DMS79 (cell line): Measurements from ENCODE around the gene POLE.
"Not testable (repeated sequence)": the region's sequence is repeated elsewhere in the genome, so short reads cannot be mapped to it uniquely, and the experiment has no call there.

Experiments used
- DNase-seq: peaks from one replicate; lab custom pipeline; 2025; lab: John Stamatoyannopoulos, UW

The POLE gene

DNA sequence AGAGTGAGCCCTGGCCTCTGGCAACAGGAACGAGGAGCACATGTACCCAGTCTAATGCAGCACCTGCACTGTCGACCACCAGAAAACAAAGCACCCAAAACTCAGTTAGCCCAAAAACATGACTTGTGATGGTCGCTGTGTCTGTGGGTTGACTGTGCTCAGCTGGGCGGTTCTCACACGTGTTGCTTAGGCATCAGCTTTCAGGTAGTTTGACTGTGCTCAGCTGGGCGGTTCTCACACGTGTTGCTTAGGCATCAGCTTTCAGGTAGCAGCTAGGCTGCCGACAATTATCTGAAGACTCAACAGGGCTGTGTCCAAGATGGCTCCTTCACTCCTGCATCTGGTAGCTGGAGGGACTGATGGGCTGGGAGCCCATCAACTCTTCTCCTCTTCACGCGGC lies 75.5 kb downstream of the POLE start:
- DNase-seq, result no peak

DNA sequence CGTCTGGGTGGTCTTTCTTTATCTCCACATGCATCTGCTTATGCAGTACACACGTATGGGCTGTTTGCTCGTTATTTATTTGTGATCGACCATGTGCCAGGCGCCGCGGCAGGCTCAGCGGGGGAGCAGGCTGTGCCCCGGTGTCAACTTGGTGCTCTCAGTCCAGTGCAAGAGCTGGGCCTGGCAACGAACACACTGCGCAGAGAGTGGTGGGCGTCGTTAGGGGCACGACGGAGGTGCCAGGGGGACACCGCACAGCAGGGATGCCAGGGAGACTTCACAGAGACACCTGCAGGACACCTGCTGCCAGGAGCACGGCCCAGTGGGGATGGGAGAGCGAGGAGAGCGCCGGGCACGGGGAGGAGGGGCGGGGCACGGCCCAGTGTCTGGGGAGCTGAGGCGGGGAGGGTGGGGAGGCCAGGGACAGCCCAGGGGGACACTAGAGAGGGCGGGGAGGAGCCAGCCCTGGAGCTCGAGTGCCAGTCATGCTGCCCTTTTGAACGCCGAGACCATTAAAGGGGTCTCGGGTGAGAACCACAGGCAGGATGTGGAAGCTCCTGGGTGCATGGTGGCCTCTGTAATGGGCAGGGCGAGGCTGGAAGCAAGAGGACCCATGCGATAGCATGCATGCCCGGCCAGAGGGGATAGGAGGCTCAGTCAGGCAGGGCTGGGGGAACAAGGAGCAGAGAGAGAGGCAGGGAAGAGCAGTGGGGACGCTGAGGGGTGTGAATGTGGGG lies 76.1 kb downstream of the POLE start:
- DNase-seq, result no peak

DNA sequence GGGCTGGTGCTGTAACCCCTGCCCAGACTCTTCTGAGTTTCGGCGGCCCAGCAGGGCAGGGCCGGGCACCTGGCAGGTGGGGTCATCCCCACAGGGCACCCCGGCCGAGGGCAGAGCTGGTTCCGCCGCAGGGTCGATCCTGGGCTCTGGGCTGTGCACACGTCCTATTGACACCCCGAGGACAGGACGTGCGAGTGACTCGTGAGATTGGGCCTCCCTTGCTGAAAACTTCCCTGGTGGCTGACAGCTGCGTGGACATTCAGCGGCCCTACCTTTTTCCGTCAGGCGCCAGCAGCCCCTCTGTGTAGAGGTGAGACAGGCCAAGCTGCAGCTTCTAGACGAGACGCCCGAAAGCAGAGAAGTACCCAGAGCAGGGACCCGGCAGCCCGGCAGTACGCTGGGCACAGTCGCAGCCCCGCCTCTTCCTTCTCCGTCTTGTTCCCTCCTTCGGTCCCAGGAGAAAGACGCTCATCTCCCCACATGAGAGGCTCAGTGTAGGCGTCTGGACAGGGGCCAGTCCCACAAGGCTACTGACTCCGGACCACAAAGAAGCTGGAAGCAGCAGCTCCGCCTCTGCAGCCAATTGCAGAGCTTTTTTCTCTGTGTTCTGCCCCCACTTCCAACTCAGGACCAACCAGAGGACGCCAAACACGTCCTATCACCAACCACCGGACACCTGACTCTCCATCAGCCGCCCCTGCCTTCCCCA lies 76.9 kb downstream of the POLE start, which contains the start of gene LRCOL1:
TSS of gene LRCOL1 (minus strand) at position 532 of the 709 bp plus-strand sequence. CDS start 4,331 bp downstream, outside the sequence.
- peak; percentile 88 for DNase-seq

DNA sequence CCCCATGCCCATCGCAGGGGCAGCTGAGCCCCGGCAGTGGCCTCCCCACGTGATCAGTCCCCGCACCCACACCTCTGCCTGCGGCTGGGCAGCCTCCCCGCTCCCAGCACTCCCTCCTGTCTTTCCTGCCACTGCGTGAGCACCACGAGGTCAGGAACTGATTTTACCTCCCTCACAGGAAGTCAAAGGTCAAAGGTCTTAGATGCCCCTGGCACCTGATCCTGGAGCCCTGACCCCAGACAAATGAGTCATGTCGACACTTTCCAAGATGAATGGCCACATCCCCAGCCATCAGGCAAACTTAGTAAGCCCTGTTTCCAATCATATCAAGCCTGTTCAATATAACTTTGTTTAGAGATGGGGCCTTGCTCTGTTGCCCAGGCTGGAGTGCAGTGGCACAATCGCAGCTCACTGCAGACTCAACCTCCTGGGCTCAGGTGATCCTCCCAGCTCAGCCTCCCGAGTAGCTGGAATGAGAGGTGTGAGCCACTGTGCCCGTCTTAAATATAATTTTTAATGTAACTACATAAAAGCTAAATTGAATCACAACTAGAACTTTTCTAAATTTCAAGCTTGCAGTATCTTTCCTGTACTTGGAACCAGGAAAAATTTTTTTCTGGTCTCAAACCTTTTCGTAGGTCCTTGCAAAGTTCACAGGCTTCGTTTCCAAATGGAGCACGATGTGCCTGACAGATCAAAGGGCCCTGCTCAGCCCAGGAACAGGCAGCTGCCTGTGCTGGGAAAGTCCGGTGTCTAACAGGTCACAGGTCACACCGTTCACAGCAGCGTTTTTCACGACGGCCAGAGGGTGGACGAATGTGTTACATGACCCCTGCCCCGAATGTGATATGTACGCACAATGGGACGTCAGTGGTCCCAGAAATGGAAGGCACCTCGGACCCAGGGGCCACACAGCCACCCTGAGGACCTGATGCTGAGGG lies 78.6 kb downstream of the POLE start:
- no peak for DNase-seq

DNA sequence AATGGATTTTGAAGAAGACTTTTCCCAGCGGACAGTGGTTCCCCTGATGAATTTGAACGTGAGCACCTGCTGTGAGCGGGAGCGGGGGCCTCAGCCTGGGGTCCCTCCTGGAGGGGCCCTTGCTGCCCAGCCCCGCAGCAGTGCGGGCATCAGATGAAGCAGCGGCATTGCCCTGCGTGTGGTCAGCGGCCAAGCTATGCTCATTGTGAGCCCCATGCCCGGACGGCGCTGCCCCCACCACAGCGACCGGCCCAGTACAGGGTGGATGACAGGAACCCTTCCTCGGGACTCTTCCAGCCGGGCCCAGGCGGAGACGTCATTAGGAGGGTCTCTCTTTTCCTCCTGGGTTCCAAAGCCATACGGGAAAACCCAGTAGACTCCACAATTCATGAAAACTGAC lies 80.2 kb downstream of the POLE start:
- no peak for DNase-seq

DNA sequence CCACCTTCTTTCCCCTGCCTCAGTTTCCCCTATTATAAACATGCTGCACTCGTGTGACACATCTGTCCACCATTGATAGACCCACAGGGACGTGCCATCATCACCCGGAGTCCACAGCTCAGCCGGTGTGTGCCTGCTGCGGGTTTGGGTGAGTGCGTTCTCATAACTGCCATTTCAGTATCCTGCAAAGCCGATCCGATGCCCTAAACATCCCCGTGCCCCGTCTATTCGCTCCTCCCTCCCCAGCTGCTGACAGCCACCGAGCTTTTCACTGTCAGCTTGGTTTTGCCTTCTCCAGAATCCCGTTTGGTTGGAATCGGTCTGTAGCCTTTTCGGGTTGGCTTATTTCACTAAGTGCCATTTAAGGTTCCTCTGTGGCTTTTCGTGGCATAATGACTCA lies 80.7 kb downstream of the POLE start:
- no peak for DNase-seq

DNA sequence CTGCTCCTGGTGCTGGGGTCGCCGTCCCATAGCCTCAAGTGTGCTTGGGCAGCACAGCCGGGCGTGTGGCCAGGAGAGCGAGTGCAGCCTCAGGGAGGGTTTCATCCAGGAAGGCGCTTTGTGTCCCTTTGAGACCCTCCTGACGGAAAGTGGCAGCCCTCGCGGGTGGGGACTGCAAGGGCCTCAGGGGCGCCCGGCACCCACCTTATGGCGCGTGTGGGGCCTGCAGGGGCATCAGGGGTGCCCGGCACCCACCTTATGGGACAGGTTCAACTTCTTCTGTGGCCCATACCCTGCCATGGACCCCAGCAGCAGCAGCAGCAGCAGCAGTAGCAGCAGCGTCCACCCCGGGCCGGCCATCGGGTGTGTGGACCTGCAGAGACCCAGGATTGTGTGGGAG lies 81.2 kb downstream of the POLE start:
- DNase-seq, result no peak

DNA sequence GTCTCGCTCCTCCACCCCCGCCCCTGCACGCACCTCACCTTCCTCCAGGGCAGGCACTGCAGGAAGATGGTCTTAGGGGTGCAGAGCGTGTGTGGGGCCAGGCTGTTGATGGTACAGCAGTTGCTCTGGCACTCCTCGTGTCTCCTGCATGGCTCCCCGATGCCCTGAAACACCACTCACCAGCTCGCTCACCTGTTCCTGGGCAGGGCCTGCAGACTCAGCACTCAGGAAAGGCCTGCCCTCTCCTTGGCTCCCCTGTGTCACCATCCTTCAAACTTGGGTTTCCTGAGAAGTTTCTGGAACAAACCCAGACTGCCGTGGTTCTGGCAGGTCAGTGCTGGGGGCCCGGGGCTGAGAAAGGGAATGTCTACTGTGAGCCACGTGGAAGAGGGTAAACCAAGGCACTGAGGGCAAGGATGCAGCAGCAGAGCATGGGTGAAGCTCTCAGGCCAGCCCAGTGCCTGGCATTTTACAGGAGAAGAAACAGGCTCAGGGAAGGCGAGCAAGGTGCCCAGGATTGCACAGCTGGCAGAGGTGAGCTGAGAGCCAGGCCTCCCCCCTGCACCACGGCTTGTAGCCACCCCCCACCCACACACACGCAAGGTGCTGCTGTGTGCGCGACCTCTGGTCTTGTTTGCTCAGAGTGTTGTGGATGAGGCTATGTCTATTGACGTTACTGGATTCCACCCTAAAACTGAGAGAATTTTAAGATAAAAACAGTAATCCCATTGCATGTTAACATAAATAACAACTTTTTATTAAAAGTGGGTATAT lies 82.3 kb downstream of the POLE start:
- DNase-seq, result no peak

- DNase-seq, result no peak
These were observed 83.0 kb downstream of the POLE start for GRCh38 chr12:132604151-132604618.

GRCh38 chr12:132603240-132604150 lies 83.6 kb downstream of the POLE start:
- no peak for DNase-seq

DNA sequence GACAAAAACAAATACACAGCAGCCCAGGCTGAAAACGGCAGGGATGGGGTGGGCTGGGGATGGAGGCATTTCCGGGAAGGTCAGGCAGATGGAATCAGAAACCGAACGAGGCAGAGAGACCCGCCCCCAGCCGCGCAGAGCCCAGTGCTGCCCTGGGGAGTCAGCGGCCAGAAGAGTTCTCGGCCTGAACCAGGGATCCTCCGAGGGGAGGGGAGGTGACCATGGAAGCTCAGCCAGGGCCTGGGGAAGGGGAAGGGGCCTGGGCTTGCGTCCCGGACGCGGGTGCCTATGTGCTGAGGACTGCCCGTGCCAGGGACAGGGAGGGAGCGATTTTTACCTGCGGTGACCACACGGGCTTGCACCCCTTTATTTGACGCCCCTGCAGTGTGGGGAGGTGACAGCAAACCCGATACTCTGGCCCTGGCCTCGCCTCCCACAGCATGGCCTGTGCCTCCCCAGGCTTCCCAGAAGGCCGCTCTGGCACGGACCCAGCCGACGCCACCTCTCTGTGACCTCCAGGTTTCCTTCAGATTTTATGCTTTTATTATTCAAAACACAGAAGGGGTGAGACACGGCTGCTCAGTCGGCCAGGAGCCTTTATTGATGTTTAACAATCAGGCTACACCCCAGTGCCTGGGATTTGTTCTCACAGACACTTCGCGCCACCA lies 84.4 kb downstream of the POLE start:
- no peak for DNase-seq

GRCh38 chr12:132601171-132601883 lies 85.8 kb downstream of the POLE start:
- DNase-seq, result no peak

DNA sequence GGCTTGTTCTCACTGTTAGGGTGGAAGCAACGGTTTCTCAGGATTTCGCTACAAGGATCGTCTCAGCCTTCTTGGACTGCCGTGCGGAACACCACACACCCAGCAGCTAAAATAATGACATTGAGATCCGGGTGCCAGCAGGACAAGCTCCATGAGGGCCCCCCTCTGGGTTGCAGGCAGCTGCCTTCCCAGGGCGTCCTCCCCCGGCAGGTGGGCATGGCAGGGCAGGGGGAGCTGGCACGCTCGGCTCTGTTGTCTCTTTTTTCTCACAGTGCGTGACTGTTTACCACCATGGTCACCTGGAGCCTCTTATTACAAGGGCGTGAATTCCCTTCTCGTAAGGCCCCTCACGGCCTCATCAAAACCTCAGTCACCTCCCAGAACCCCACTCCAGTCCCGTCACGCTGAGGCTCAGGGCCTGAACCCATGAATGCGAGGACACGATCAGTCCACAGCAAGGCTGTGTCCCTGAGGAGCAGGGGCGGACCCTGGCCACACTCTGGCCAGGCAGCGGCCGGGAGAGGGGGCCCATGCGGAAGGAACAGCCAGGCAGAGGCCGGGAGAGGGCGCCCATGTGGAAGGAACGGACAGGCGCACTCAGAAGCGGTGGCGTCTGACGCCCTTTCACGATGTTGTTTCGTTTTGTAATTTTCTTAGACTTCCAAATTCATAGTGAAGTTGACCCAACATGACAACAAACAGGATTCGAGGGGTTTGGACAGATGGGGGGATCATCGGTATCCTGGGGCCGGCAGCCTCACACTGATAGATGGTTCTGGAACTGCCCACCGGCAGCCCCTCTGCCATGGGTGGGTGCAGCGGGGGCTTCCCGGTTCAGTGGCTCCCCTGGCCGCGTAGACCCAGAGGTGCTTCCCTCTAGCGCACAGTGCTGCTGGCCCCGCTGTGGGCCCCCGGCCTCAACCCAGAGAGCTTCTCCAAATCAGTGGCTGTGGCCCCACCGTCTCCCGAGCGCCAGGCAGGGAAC lies 86.8 kb downstream of the POLE start:
- DNase-seq, result peak; percentile 88

DNA sequence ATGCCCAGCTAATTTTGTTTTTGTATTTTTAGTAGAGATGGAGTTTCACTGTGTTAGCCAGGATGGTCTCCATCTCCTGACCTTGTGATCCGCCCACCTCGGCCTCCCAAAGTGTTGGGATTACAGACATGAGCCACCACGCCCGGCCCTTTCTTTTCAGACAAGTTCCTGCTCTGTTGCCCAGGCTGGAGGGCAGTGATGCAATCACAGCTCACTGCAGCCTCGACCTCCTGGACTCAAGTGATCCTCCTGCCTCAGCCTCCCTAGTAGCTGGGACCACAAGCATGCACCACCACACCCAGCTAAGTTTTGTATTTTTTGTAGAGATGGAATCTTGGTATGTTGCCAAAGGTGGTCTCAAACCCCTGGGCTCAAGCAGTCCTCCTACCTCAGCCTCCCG lies 87.6 kb downstream of the POLE start:
- DNase-seq, result not testable (repeated sequence)

- DNase-seq, result no peak
These were observed 89.5 kb downstream of the POLE start for GRCh38 chr12:132597333-132598316.

- DNase-seq, result no peak
These were observed 91.1 kb downstream of the POLE start for GRCh38 chr12:132596016-132596415.

DNA sequence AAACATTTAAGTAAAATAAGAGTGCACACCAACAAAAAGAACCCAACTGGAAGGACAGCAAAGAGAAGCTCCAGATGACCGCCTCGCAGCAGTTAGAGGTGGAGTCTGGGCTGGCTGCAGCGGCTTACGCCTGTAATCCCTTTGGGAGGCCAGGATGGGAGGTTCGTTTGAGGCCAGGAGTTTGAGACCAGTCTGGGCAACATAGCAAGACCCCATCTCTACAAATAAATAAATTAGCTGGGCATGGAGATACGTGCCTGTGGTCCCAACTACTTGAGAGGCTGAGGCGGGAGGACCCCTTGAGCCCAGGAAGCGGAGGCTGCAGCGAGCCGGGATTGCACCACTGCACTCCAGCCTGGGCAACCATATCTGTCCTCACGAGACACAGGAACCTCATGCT lies 92.0 kb downstream of the POLE start:
- no peak for DNase-seq
